ENCODE data around the gene KIF19. TPM values are rescaled to one million over a fixed set of nuclear protein-coding genes. Genes with fewer than 3 reads are reported as not detected.
A peak's percentile ranks its signal among the peaks of the same experiment; 100 is the strongest.

The KIF19 gene
- total RNA-seq, 2 experiments from 2014 or later, result 3.5 to 3.8 TPM

DNA sequence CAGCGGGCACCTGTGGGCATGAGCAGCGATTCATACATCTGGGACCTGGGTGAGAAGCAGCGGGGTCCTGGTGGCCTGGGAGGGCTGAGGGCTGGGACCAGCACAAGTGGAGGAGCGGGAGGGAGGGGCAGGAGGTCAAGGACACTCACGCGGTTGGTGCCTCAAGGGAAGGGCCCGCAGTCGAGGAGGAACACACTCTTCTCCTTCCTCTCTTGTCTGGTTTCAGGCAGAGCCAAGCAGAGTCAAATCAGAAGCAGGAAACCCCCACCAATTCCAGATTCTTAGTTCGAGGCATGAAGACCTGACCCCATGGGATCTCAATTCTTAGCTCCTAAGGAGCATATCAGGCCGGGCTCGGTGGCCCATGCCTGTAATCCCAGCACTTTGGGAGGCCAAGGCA lies 36.3 kb upstream of the KIF19 start:
- H3K4me3 Mint-ChIP-seq, result no peak overlapping the region
- peaks cover 44% of the 10 kb centered on the region for H3K4me1 Mint-ChIP-seq
- H3K27ac Mint-ChIP-seq, result peak overlapping the region; percentile 21
- ChIA-PET CTCF (no interaction called here), POLR2A (no interaction called here)
- H3K9me3 Mint-ChIP-seq, result no peaks in the 10 kb centered on the region
- no peaks in the 10 kb centered on the region for H3K36me3 Mint-ChIP-seq (ENCODE audit: low read depth)
- H3K27me3 Mint-ChIP-seq, result no peaks in the 10 kb centered on the region
- no peak for DNase-seq

- no peaks in the 10 kb centered on the region for H3K9me3 Mint-ChIP-seq
- POLR2A ChIA-PET, result no interaction called here
- no peak overlapping the region for H3K27ac Mint-ChIP-seq
- H3K4me1 Mint-ChIP-seq, result peaks cover 37% of the 10 kb centered on the region
- H3K27me3 Mint-ChIP-seq, result no peaks in the 10 kb centered on the region
- no peak overlapping the region for H3K4me3 Mint-ChIP-seq
- CTCF ChIA-PET, result no interaction called here
- H3K36me3 Mint-ChIP-seq (ENCODE audit: low read depth), result no peaks in the 10 kb centered on the region
- no peak for DNase-seq
Measured at GRCh38 chr17:74290340-74290739, 35.7 kb upstream of the KIF19 start.

DNA sequence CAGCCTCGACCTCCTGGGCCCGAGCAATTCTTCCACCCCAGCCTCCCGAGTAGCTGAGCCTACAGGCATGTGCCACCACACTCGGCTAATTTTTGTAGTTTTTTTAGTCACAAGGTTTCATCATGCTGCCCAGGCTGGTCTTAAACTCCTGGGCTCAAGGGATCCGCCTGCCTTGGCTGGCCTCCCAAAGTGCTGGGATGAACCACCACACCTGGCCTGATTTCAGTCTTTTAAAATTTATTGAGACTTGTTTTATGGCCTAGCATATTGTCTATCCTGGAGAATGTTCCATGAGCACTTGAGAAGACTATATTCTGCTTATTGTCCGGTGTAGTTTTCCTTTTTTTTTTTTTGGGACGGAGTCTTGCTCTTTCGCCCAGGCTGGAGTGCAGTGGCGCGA lies 33.5 kb upstream of the KIF19 start:
- Mint-ChIP-seq H3K27ac (no peak overlapping the region), H3K36me3 (ENCODE audit: low read depth) (no peaks in the 10 kb centered on the region), H3K4me3 (no peak overlapping the region), H3K27me3 (no peaks in the 10 kb centered on the region), H3K4me1 (peaks cover 40% of the 10 kb centered on the region), H3K9me3 (no peaks in the 10 kb centered on the region)
- ChIA-PET POLR2A (no interaction called here), CTCF (interaction anchor here (0.8 kb wide), 1 partner anchor 12 kb away, joined by 5 read pairs; no protein-coding TSS in a partner anchor)
- DNase-seq, result no peak

DNA sequence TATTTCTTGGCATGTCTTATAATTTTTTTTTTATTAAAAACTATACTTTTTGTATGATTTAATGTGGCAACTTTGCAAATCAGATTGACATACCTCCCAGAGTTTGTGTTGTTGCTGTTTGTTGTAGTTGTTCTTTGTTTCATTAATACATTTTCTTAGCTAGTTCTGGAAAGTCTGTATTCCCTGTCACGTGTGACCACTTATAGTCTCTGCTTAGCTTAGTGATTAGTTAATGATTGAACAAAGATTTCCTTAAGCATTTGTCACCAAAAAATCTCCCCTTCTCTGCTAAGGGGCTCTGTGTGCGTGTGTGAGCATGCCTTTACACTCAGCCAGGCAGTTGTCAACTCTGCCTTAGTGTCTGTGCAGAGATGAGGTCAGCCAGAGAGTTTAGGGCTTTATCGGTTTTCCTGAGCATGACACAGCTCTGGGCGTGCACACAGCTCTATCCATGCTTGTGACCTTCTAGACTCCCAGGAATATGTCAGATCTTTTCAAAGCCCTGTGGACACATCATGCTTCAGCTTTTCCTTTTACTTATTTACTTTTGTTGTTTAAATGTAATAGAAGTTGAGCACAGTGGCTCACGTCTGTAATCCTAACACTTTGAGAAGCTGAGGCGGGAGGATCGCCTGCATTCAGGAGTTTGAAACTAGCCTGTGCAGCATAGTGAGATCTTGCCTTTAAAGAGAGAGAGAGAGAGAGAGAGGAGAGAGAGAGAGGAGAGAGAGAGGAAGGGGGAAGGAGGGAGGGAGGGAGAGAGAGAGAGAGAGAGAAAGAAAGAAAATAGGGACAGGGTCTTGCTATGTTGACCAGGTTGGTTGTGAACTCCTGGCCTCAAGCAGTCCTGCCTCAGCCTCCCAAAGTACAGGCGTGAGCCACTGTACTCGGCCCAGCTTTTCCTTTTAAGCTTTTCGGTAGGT lies 30.1 kb upstream of the KIF19 start:
- ChIA-PET POLR2A (interaction anchor here (0.7 to 2.4 kb wide), 11 partner anchors 8 to 91 kb away, joined by 3 to 15 read pairs (median 7); partner anchors contain the start of gene TTYH2), CTCF (interaction anchor here (0.6 to 6.6 kb wide), 22 partner anchors 9 to 908 kb away, joined by 3 to 58 read pairs (median 6); partner anchors contain the start of genes BTBD17, GPR142, RPL38 and TTYH2)
- Mint-ChIP-seq H3K9me3 (no peaks in the 10 kb centered on the region), H3K36me3 (ENCODE audit: low read depth) (no peaks in the 10 kb centered on the region), H3K27me3 (no peaks in the 10 kb centered on the region), H3K4me3 (no peak overlapping the region), H3K27ac (no peak overlapping the region), H3K4me1 (peaks cover 25% of the 10 kb centered on the region)
- DNase-seq, result no peak

GRCh38 chr17:74296548-74296936 lies 29.5 kb upstream of the KIF19 start:
- no peak overlapping the region for H3K4me3 Mint-ChIP-seq
- POLR2A ChIA-PET, result interaction anchor here (0.7 to 2.4 kb wide), 11 partner anchors 8 to 91 kb away, joined by 3 to 15 read pairs (median 7); partner anchors contain the start of gene TTYH2
- no peaks in the 10 kb centered on the region for H3K9me3 Mint-ChIP-seq
- no peaks in the 10 kb centered on the region for H3K36me3 Mint-ChIP-seq (ENCODE audit: low read depth)
- CTCF ChIA-PET, result interaction anchor here (0.6 to 6.6 kb wide), 19 partner anchors 8 to 907 kb away, joined by 3 to 58 read pairs (median 7); partner anchors contain the start of genes BTBD17, GPR142, RPL38 and TTYH2
- H3K27me3 Mint-ChIP-seq, result no peaks in the 10 kb centered on the region
- peak overlapping the region; percentile 44 for H3K27ac Mint-ChIP-seq
- peaks cover 30% of the 10 kb centered on the region for H3K4me1 Mint-ChIP-seq
- peak; percentile 69 for DNase-seq

GRCh38 chr17:74297941-74298340 lies 28.1 kb upstream of the KIF19 start:
- H3K4me3 Mint-ChIP-seq, result no peak overlapping the region
- CTCF ChIA-PET, result interaction anchor here (0.8 to 6.6 kb wide), 10 partner anchors 8 to 89 kb away, joined by 3 to 50 read pairs (median 7); partner anchors contain the start of genes BTBD17, GPR142 and TTYH2
- H3K27me3 Mint-ChIP-seq, result no peaks in the 10 kb centered on the region
- no peaks in the 10 kb centered on the region for H3K36me3 Mint-ChIP-seq (ENCODE audit: low read depth)
- POLR2A ChIA-PET, result interaction anchor here (0.9 to 1.7 kb wide), 3 partner anchors 15 to 85 kb away, joined by 3 to 4 read pairs (median 3); partner anchors contain the start of gene TTYH2
- DNase-seq, result no peak
- peaks cover 32% of the 10 kb centered on the region for H3K4me1 Mint-ChIP-seq
- H3K9me3 Mint-ChIP-seq, result no peaks in the 10 kb centered on the region
- peak overlapping the region; percentile 60 for H3K27ac Mint-ChIP-seq

DNA sequence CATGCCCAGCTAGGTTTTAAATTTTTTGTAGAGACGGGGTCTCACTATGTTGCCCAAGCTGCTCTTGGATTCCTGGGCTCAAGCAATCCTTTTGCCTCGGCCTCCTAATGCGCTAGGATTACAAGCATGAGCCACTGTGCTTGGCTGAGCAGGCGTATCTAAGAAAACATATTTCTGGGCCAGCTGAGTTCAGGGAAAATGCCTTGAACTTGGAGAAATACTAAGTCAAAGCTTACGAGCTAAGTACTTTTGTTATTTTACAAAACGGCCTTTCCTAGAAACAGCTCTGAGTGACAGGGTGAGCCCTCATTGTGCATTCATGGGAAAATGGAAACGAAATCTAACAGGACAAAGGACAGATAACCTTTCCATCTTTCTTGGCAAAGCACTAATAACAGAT lies 27.2 kb upstream of the KIF19 start:
- H3K4me3 Mint-ChIP-seq, result no peak overlapping the region
- no peaks in the 10 kb centered on the region for H3K9me3 Mint-ChIP-seq
- DNase-seq, result no peak
- no peaks in the 10 kb centered on the region for H3K27me3 Mint-ChIP-seq
- no peaks in the 10 kb centered on the region for H3K36me3 Mint-ChIP-seq (ENCODE audit: low read depth)
- ChIA-PET POLR2A (interaction anchor here (1.0 to 1.7 kb wide), 3 partner anchors 16 to 58 kb away, joined by 3 to 4 read pairs (median 3); no protein-coding TSS in a partner anchor), CTCF (interaction anchor here (0.6 to 6.6 kb wide), 9 partner anchors 11 to 87 kb away, joined by 3 to 42 read pairs (median 5); partner anchors contain the start of genes BTBD17 and GPR142)
- H3K27ac Mint-ChIP-seq, result no peak overlapping the region
- peaks cover 32% of the 10 kb centered on the region for H3K4me1 Mint-ChIP-seq

GRCh38 chr17:74299226-74300009 lies 26.6 kb upstream of the KIF19 start:
- Mint-ChIP-seq H3K27me3 (no peaks in the 10 kb centered on the region), H3K9me3 (no peaks in the 10 kb centered on the region), H3K27ac (no peak overlapping the region), H3K4me3 (no peak overlapping the region), H3K36me3 (ENCODE audit: low read depth) (no peaks in the 10 kb centered on the region), H3K4me1 (peaks cover 32% of the 10 kb centered on the region)
- ChIA-PET POLR2A (interaction anchor here (1.1 to 1.7 kb wide), 2 partner anchors 17 to 25 kb away, joined by 3 read pairs; no protein-coding TSS in a partner anchor), CTCF (interaction anchor here (0.6 to 6.6 kb wide), 11 partner anchors 11 to 104 kb away, joined by 3 to 42 read pairs (median 5); partner anchors contain the start of genes BTBD17 and GPR142)
- no peak for DNase-seq

DNA sequence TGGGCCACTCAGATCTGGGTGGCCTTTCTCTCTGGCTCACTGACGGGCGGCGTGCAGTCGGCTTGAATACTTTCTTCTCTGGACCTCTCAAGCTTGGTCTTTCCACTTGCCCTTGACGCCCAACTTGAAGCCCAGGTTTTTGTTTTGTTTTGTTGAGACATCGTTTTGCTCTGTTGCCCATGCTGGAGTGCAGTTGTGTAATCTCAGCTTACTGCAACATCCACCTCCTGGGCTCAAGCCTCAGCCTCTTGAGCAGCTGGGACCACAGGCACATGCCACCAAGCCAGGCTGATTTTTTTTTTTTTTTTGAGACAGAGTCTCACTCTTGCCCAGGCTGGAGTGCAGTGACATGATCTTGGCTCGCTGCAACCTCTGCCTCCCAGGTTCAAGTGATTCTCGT lies 22.7 kb upstream of the KIF19 start:
- no peaks in the 10 kb centered on the region for H3K36me3 Mint-ChIP-seq (ENCODE audit: low read depth)
- POLR2A ChIA-PET, result no interaction called here
- CTCF ChIA-PET, result interaction anchor here (0.6 to 5.5 kb wide), 8 partner anchors 20 to 401 kb away, joined by 3 to 75 read pairs (median 5); partner anchors contain the start of gene GPR142
- H3K9me3 Mint-ChIP-seq, result no peaks in the 10 kb centered on the region
- H3K27me3 Mint-ChIP-seq, result peaks cover 4% of the 10 kb centered on the region
- peaks cover 33% of the 10 kb centered on the region for H3K4me1 Mint-ChIP-seq
- H3K27ac Mint-ChIP-seq, result no peak overlapping the region
- no peak overlapping the region for H3K4me3 Mint-ChIP-seq
- DNase-seq, result no peak

GRCh38 chr17:74304184-74304583 lies 21.8 kb upstream of the KIF19 start:
- POLR2A ChIA-PET, result no interaction called here
- DNase-seq, result no peak
- no peak overlapping the region for H3K27ac Mint-ChIP-seq
- no peaks in the 10 kb centered on the region for H3K9me3 Mint-ChIP-seq
- peaks cover 4% of the 10 kb centered on the region for H3K27me3 Mint-ChIP-seq
- no peak overlapping the region for H3K4me3 Mint-ChIP-seq
- H3K36me3 Mint-ChIP-seq (ENCODE audit: low read depth), result no peaks in the 10 kb centered on the region
- H3K4me1 Mint-ChIP-seq, result peaks cover 34% of the 10 kb centered on the region
- CTCF ChIA-PET, result interaction anchor here (0.7 to 5.5 kb wide), 6 partner anchors 8 to 273 kb away, joined by 3 to 75 read pairs (median 16); partner anchors contain the start of gene GPR142

- H3K36me3 Mint-ChIP-seq (ENCODE audit: low read depth), result no peaks in the 10 kb centered on the region
- POLR2A ChIA-PET, result interaction anchor here (1.0 kb wide), 1 partner anchor 10 kb away, joined by 3 read pairs; no protein-coding TSS in a partner anchor
- peaks cover 30% of the 10 kb centered on the region for H3K4me1 Mint-ChIP-seq
- no peak overlapping the region for H3K27ac Mint-ChIP-seq
- H3K27me3 Mint-ChIP-seq, result peaks cover 4% of the 10 kb centered on the region
- CTCF ChIA-PET, result interaction anchor here (0.5 to 5.5 kb wide), 8 partner anchors 8 to 214 kb away, joined by 3 to 75 read pairs (median 9); partner anchors contain the start of gene GPR142
- DNase-seq, result peak; percentile 40
- H3K9me3 Mint-ChIP-seq, result no peaks in the 10 kb centered on the region
- H3K4me3 Mint-ChIP-seq, result no peak overlapping the region
Measured at GRCh38 chr17:74305865-74306654, 20.0 kb upstream of the KIF19 start.
